GM06990 (cell line): ENCODE data around the gene OPN4.

Source experiments
- DNase-seq: peaks from one replicate; pipeline ENCODE4 v3.0.0-alpha.2; 2011; ENCODE audit not compliant: insufficient read length; ENCODE audit errors: extremely low read depth
- H3K27me3 ChIP-seq: replicated peaks from 2 replicates; pipeline ENCODE4 v1.6.0; 2011; ENCODE audit warnings: low read length; ENCODE audit not compliant: control insufficient read depth, insufficient read depth
- H3K36me3 ChIP-seq: 2 replicates; pipeline ENCODE4 v1.5.1; 2011; ENCODE audit warnings: low read length; ENCODE audit not compliant: control insufficient read depth, insufficient read depth
- H3K4me3 ChIP-seq: replicated peaks from 2 replicates; pipeline ENCODE4 v1.5.1; 2011; ENCODE audit warnings: low read depth, mild to moderate bottlenecking, control low read depth, low read length
- TF ChIP-seq, protein P1 (sequence below): IDR thresholded peaks from 2 replicates; pipeline ENCODE4 v1.5.1; 2011; ENCODE audit warnings: low read length, control low read depth, mild to moderate bottlenecking, inconsistent platforms; ENCODE audit not compliant: insufficient read depth, poor library complexity, severe bottlenecking

The OPN4 gene

GRCh38 chr10:86632951-86633350 is 21.4 kb upstream of the OPN4 start:
- H3K27me3 ChIP-seq = no peaks in the 10 kb centered on the region; the same call in 1 of the 2 replicates
- no peak overlapping the region for H3K4me3 ChIP-seq
- TF ChIP-seq, protein P1, sequence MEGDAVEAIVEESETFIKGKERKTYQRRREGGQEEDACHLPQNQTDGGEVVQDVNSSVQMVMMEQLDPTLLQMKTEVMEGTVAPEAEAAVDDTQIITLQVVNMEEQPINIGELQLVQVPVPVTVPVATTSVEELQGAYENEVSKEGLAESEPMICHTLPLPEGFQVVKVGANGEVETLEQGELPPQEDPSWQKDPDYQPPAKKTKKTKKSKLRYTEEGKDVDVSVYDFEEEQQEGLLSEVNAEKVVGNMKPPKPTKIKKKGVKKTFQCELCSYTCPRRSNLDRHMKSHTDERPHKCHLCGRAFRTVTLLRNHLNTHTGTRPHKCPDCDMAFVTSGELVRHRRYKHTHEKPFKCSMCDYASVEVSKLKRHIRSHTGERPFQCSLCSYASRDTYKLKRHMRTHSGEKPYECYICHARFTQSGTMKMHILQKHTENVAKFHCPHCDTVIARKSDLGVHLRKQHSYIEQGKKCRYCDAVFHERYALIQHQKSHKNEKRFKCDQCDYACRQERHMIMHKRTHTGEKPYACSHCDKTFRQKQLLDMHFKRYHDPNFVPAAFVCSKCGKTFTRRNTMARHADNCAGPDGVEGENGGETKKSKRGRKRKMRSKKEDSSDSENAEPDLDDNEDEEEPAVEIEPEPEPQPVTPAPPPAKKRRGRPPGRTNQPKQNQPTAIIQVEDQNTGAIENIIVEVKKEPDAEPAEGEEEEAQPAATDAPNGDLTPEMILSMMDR = no peak
- no peak for DNase-seq
- H3K36me3 ChIP-seq = no peaks in the 10 kb centered on the region

- DNase-seq = no peak
Observed at GRCh38 chr10:86635402-86635801, 18.9 kb upstream of the OPN4 start.

GRCh38 chr10:86636311-86636710 is 18.0 kb upstream of the OPN4 start:
- no peaks in the 10 kb centered on the region for H3K36me3 ChIP-seq
- TF ChIP-seq, protein P1 = no peak
- DNase-seq = no peak
- H3K4me3 ChIP-seq = no peak overlapping the region
- H3K27me3 ChIP-seq = no peaks in the 10 kb centered on the region; the same call in 1 of the 2 replicates

More at GRCh38 chr10:86635402-86635801, 18.9 kb upstream of the OPN4 start:
- Histone ChIP-seq H3K27me3 (no peaks in the 10 kb centered on the region; the same call in 1 of the 2 replicates), H3K36me3 (no peaks in the 10 kb centered on the region), H3K4me3 (no peak overlapping the region)
- TF ChIP-seq, protein P1 = no peak

- TF ChIP-seq, protein P1 = no peak
- no peak for DNase-seq
- Histone ChIP-seq H3K4me3 (no peak overlapping the region), H3K27me3 (no peaks in the 10 kb centered on the region; the same call in 1 of the 2 replicates), H3K36me3 (no peaks in the 10 kb centered on the region)
Observed at GRCh38 chr10:86642021-86642420, 12.3 kb upstream of the OPN4 start.

GRCh38 chr10:86642499-86642898 is 11.8 kb upstream of the OPN4 start:
- no peak for DNase-seq

More at GRCh38 chr10:86642499-86642898, 11.8 kb upstream of the OPN4 start:
- Histone ChIP-seq H3K27me3 (no peaks in the 10 kb centered on the region; the same call in 1 of the 2 replicates), H3K4me3 (no peak overlapping the region), H3K36me3 (no peaks in the 10 kb centered on the region)
- TF ChIP-seq, protein P1 = no peak
